SKM-1 (cell line): Measurements from ENCODE around the gene OR1K1.

Experiments
- DNase-seq: peaks from one replicate; lab custom pipeline; 2025; ENCODE audit not compliant: unreplicated experiment; lab: John Stamatoyannopoulos, UW

OR1K1 gene

GRCh38 chr9:122848256-122848943 is 48.5 kb downstream of the OR1K1 start:
- no peak for DNase-seq
